ENCODE data around the gene ELOA.
A peak's percentile ranks its signal among the peaks of the same experiment; 100 is the strongest.

The ELOA gene

GRCh38 chr1:23791516-23792047, 48.3 kb downstream of the ELOA start:
- Histone ChIP-seq H3K18ac (ENCODE audit: low read depth in 1 of 2, low read length in 2 of 2) (peak overlapping the region; percentile 7 to 80), H4K91ac (ENCODE audit: low read length) (no peak overlapping the region), H2AFZ (ENCODE audit: low read depth, low read length) (peak overlapping the region; percentile 55), H3K14ac (ENCODE audit: low read length in 2 of 2) (peak overlapping the region in 1 of 2 experiments; percentile 57), H3K9ac (ENCODE audit: low read length) (peak overlapping the region; percentile 94), H2BK15ac (ENCODE audit: low read depth, poor library complexity, severe bottlenecking) (no peak overlapping the region), H3K23ac (ENCODE audit: low read length in 2 of 2) (peak overlapping the region in 1 of 2 experiments; percentile 84), H3K4ac (ENCODE audit: low read depth in 1 of 2, low read length in 2 of 2) (peak overlapping the region; percentile 41 to 63), H3K27ac (ENCODE audit: low read length, poor library complexity, severe bottlenecking) (peak overlapping the region; percentile 0), H3K4me3 (ENCODE audit: insufficient read depth in 1 of 2, low read depth in 1 of 2, low read length in 2 of 2) (peak overlapping the region; percentile 82 to 99), H3K79me1 (replicated peaks; ENCODE audit: low read length, poor library complexity, severe bottlenecking) (peaks cover 18% of the 10 kb centered on the region), H3K4me1 (ENCODE audit: control insufficient read depth, insufficient read depth, low read depth, low read length) (peaks cover 30% of the 10 kb centered on the region), H2BK5ac (ENCODE audit: low read depth, low read length, poor library complexity, severe bottlenecking) (peak overlapping the region; percentile 49), H2BK120ac (ENCODE audit: low read depth, low read length) (peak overlapping the region; percentile 78), H3K27me3 (ENCODE audit: control insufficient read depth in 1 of 2, insufficient read depth in 1 of 2, low read length in 2 of 2) (no peaks in the 10 kb centered on the region), H3K36me3 (ENCODE audit: control insufficient read depth in 1 of 2, insufficient read depth in 2 of 2, low read depth in 1 of 2, low read length in 2 of 2) (peaks cover 45 to 46% of the 10 kb centered on the region in 2 experiments), H3K4me2 (ENCODE audit: low read length, poor library complexity, severe bottlenecking) (peak overlapping the region; percentile 64), H2AK5ac (ENCODE audit: low read length, severe bottlenecking) (peak overlapping the region; percentile 1), H2BK12ac (ENCODE audit: low read length in 2 of 2) (no peak overlapping the region), H4K8ac (ENCODE audit: low read length) (no peak overlapping the region), H3K9me3 (ENCODE audit: control insufficient read depth, low read length) (no peaks in the 10 kb centered on the region)
- no peak for DNase-seq
- whole genome bisulfite sequencing = under 1% methylated on average over 15 of the region's 15 CpGs

GRCh38 chr1:23792151-23792945, 49.1 kb downstream of the ELOA start:
- no peak for DNase-seq
- no peaks in the 10 kb centered on the region for H3K27me3 ChIP-seq (ENCODE audit: control insufficient read depth in 1 of 2, insufficient read depth in 1 of 2, low read length in 2 of 2)
- H3K27ac ChIP-seq (ENCODE audit: low read length, poor library complexity, severe bottlenecking) = peak overlapping the region; percentile 1
- H2BK12ac ChIP-seq (ENCODE audit: low read length in 2 of 2) = peak overlapping the region in 1 of 2 experiments; percentile 16
- H3K4me2 ChIP-seq (ENCODE audit: low read length, poor library complexity, severe bottlenecking) = peak overlapping the region; percentile 64
- H2AFZ ChIP-seq (ENCODE audit: low read depth, low read length) = no peak overlapping the region
- H2BK15ac ChIP-seq (ENCODE audit: low read depth, poor library complexity, severe bottlenecking) = no peak overlapping the region
- H3K4me3 ChIP-seq (ENCODE audit: insufficient read depth in 1 of 2, low read depth in 1 of 2, low read length in 2 of 2) = peak overlapping the region; percentile 82 to 99
- H3K4ac ChIP-seq (ENCODE audit: low read depth in 1 of 2, low read length in 2 of 2) = no peak overlapping the region
- H3K36me3 ChIP-seq (ENCODE audit: control insufficient read depth in 1 of 2, insufficient read depth in 2 of 2, low read depth in 1 of 2, low read length in 2 of 2) = peaks cover 44 to 50% of the 10 kb centered on the region in 2 experiments
- no peaks in the 10 kb centered on the region for H3K9me3 ChIP-seq (ENCODE audit: control insufficient read depth, low read length)
- no peak overlapping the region for H2BK5ac ChIP-seq (ENCODE audit: low read depth, low read length, poor library complexity, severe bottlenecking)
- H3K4me1 ChIP-seq (ENCODE audit: control insufficient read depth, insufficient read depth, low read depth, low read length) = peaks cover 33% of the 10 kb centered on the region
- peaks cover 20% of the 10 kb centered on the region for H3K79me1 ChIP-seq (replicated peaks; ENCODE audit: low read length, poor library complexity, severe bottlenecking)
- no peak overlapping the region for H2BK120ac ChIP-seq (ENCODE audit: low read depth, low read length)
- peak overlapping the region in 1 of 2 experiments; percentile 15 for H3K14ac ChIP-seq (ENCODE audit: low read length in 2 of 2)
- peak overlapping the region; percentile 18 for H2AK5ac ChIP-seq (ENCODE audit: low read length, severe bottlenecking)
- H3K9ac ChIP-seq (ENCODE audit: low read length) = peak overlapping the region; percentile 94
- 83% methylated on average over 17 of the region's 19 CpGs for WGBS
- H3K18ac ChIP-seq (ENCODE audit: low read depth in 1 of 2, low read length in 2 of 2) = no peak overlapping the region
- peak overlapping the region; percentile 46 for H4K91ac ChIP-seq (ENCODE audit: low read length)
- H4K8ac ChIP-seq (ENCODE audit: low read length) = no peak overlapping the region
- peak overlapping the region in 1 of 2 experiments; percentile 68 for H3K23ac ChIP-seq (ENCODE audit: low read length in 2 of 2)

- H3K4me2 ChIP-seq (ENCODE audit: low read length, poor library complexity, severe bottlenecking) = no peak overlapping the region
- no peak overlapping the region for H3K14ac ChIP-seq (ENCODE audit: low read length in 2 of 2)
- no peak overlapping the region for H3K4me3 ChIP-seq (ENCODE audit: insufficient read depth in 1 of 2, low read depth in 1 of 2, low read length in 2 of 2)
- H3K79me1 ChIP-seq (replicated peaks; ENCODE audit: low read length, poor library complexity, severe bottlenecking) = peaks cover 28% of the 10 kb centered on the region
- H2BK15ac ChIP-seq (ENCODE audit: low read depth, poor library complexity, severe bottlenecking) = no peak overlapping the region
- H2AK5ac ChIP-seq (ENCODE audit: low read length, severe bottlenecking) = no peak overlapping the region
- peaks cover 44 to 54% of the 10 kb centered on the region in 2 experiments for H3K36me3 ChIP-seq (ENCODE audit: control insufficient read depth in 1 of 2, insufficient read depth in 2 of 2, low read depth in 1 of 2, low read length in 2 of 2)
- no peak overlapping the region for H2BK5ac ChIP-seq (ENCODE audit: low read depth, low read length, poor library complexity, severe bottlenecking)
- peak; percentile 43 for DNase-seq
- no peak overlapping the region for H3K23ac ChIP-seq (ENCODE audit: low read length in 2 of 2)
- peak overlapping the region; percentile 94 for H3K9ac ChIP-seq (ENCODE audit: low read length)
- H4K8ac ChIP-seq (ENCODE audit: low read length) = no peak overlapping the region
- no peak overlapping the region for H2AFZ ChIP-seq (ENCODE audit: low read depth, low read length)
- H3K18ac ChIP-seq (ENCODE audit: low read depth in 1 of 2, low read length in 2 of 2) = no peak overlapping the region
- no peak overlapping the region for H2BK120ac ChIP-seq (ENCODE audit: low read depth, low read length)
- no peaks in the 10 kb centered on the region for H3K9me3 ChIP-seq (ENCODE audit: control insufficient read depth, low read length)
- no peak overlapping the region for H4K91ac ChIP-seq (ENCODE audit: low read length)
- peak overlapping the region in 1 of 2 experiments; percentile 15 for H2BK12ac ChIP-seq (ENCODE audit: low read length in 2 of 2)
- WGBS = 94% methylated on average over 16 of the region's 16 CpGs
- no peak overlapping the region for H3K4ac ChIP-seq (ENCODE audit: low read depth in 1 of 2, low read length in 2 of 2)
- H3K27ac ChIP-seq (ENCODE audit: low read length, poor library complexity, severe bottlenecking) = no peak overlapping the region
- H3K4me1 ChIP-seq (ENCODE audit: control insufficient read depth, insufficient read depth, low read depth, low read length) = peaks cover 36% of the 10 kb centered on the region
- no peaks in the 10 kb centered on the region for H3K27me3 ChIP-seq (ENCODE audit: control insufficient read depth in 1 of 2, insufficient read depth in 1 of 2, low read length in 2 of 2)
Observed at GRCh38 chr1:23793018-23793781, 49.9 kb downstream of the ELOA start.
